GM04503 (cell line): ENCODE data around the gene PRDX2.
A peak's percentile ranks its signal among the peaks of the same experiment; 100 is the strongest.

Source experiments
- DNase-seq: peaks from one replicate; pipeline ENCODE4 v3.0.0-alpha.2; 2012; ENCODE audit warnings: low read depth

Gene PRDX2

DNA sequence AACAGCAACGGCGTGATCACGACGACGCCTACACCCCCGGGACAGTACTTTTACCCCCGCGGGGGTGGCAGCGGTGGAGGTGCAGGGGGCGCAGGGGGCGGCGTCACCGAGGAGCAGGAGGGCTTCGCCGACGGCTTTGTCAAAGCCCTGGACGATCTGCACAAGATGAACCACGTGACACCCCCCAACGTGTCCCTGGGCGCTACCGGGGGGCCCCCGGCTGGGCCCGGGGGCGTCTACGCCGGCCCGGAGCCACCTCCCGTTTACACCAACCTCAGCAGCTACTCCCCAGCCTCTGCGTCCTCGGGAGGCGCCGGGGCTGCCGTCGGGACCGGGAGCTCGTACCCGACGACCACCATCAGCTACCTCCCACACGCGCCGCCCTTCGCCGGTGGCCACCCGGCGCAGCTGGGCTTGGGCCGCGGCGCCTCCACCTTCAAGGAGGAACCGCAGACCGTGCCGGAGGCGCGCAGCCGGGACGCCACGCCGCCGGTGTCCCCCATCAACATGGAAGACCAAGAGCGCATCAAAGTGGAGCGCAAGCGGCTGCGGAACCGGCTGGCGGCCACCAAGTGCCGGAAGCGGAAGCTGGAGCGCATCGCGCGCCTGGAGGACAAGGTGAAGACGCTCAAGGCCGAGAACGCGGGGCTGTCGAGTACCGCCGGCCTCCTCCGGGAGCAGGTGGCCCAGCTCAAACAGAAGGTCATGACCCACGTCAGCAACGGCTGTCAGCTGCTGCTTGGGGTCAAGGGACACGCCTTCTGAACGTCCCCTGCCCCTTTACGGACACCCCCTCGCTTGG is 9.3 kb downstream of the PRDX2 start:
- DNase-seq = no peak

DNA sequence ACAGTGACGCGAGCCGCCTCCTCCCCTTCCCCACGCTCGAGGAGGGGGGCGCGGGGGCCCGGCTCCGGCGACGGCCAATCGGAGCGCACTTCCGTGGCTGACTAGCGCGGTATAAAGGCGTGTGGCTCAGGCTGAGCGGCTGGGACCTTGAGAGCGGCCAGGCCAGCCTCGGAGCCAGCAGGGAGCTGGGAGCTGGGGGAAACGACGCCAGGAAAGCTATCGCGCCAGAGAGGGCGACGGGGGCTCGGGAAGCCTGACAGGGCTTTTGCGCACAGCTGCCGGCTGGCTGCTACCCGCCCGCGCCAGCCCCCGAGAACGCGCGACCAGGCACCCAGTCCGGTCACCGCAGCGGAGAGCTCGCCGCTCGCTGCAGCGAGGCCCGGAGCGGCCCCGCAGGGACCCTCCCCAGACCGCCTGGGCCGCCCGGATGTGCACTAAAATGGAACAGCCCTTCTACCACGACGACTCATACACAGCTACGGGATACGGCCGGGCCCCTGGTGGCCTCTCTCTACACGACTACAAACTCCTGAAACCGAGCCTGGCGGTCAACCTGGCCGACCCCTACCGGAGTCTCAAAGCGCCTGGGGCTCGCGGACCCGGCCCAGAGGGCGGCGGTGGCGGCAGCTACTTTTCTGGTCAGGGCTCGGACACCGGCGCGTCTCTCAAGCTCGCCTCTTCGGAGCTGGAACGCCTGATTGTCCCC is 10.1 kb downstream of the PRDX2 start, which contains the start of gene JUNB:
TSS of gene JUNB (plus strand) at position 142 of the 706 bp plus-strand sequence. CDS start at position 428, 286 bp downstream.
- DNase-seq = peak; percentile 71

DNA sequence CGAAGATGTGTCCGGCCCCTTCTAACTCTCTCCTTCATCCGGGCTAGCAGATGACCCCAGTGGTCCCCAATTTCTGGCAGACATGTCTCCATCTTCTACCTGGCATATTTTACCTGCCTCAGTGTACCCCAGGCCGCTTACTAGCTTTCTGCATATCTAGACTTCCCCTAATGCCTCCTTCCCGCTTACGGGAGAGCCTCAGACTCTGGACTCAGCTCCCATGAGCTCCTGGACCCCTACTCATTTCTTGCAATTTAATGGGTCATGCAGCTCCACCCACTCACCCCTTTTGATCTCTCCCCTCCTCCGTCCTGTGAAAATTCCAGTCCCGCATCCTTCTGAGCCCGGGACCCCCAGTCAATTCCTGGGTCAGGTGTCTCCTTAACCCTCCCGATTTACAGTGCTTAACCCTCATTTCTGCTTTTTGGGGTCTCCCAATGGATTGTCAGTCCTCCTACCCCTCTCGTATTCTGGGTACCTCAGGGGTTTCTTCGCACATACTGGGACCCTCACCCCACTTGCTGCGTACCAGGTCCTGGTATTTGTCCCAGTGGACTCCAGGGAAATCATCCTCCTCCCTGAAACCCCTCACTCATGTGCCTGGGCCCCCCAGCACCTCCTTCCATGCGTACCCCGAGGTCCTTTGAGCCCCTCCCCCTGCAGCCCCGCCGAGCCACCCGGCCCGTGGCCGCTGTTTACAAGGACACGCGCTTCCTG is 10.8 kb downstream of the PRDX2 start:
- no peak for DNase-seq

DNA sequence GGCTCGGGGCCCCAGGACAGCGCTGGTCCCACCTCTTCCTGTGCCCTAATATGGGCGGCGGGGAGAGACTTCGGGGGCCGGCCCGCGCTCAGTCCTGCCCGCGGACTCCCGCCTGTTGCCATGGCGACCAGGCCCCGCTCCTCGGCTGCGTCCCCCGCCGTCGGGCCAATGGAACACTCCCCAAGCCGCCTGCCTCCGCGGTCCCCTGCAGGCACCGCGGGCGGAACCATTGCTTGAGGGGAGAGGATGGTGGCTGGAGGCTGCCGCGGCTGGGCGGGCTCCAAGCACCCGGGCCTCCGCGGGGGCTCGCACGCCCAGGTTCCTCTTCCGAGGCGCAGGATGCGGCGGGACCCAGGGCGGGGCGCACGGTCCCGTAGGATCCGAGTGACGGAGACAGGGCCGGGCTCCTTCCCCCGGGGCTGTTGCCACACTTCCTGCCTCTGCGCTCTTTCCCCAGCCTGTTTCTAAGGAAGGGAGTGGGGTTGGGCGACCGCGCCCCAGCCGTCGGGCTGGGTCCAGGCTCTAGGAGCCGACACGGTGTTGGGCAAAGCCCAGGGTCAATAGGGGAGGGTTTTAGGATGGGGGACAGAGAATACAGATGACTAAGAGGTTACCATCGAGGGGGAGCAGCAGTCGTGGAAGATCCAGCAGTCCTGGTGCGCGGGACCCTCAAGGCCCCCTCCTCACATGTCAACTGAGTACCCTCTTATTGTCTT is 11.5 kb downstream of the PRDX2 start:
- DNase-seq = peak; percentile 75

DNA sequence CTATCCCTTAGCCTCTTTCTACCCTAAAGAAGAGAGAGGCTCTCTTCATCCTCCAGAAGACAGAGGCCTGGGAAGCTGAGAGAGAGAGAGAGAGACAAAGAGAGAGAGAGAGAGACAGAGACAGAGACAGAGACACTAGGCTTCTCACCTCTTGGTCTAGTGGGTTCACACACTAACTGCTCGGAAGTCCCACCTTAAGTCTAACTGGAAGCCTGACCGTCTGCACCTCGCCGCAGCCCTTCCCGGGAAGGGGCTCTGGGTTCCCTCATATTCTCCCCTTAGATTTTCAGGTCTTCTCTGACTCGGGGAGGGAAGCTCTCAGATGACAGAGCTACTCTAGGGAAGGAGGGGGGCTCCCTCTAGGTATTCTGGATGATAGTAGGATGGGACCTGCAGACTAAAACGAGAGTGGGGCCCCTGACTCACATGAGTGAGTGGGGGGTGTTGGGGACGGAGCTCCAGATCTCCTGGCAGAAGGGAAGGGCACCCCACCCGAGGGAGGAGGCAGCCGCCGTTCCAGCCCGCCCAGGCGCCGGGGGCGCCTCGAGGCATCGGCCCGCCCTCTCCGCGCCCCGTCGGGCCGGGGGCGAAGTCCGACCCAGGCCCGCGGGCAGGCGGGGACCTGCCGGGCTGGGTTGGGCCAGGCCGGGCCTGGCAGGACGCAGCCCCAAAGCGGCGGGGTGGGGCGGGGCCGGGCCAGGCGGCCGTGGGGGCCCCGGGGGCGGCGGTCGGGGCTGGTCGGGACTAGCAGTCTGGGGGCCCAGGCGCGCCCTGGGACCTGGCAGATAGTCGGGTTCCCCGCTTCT is 12.3 kb downstream of the PRDX2 start:
- DNase-seq = no peak

DNA sequence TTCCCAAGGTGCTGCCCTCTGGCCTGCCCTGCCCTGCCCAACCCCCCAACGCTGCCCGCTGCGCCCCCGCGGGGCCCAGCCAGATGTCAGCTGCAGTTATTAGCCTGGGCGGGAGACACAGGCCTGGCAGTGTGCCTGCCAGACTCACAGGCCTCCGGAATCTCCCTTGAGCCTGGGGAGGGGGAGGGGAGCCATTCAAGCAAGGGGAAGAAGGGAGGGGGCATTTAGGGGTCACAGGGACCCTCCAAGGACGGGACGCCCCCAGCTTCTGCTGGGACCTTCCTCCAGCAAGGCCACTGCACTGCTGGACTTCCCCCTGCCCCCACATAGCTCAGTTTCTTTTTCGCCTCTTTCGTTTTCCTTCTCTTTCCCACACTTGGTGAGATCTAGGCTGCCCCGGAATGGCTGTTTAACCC is 12.9 kb downstream of the PRDX2 start:
- no peak for DNase-seq

DNA sequence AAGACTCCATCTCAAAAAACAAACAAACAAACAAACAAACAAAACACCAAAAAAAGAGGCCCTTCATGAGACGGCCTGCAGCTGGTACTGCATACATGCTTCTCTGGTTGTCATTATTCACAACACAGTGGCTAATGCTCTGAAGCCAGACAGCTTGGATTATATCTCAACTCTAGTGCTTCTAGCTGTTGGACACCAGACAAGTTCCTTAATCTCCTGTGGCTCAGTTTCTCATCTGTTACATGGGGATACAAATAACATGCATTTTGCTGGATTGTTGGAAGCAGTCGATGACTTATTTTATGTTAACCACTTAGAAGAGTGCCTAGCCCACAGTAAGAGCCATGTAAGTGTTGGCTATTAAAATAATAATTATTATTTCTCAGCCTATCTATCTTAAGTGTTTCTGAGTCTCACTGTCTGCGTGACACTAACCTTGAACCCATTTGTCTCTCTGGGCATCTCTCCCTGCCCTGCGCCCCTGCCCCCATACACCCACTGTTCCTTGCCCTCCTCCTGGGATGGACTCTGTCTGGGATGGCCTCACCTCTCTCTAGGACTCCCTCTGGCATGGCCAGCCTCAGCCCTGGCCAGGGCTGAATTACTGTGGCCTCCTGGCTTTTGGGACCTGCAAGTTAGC is 13.4 kb downstream of the PRDX2 start:
- DNase-seq = no peak

DNA sequence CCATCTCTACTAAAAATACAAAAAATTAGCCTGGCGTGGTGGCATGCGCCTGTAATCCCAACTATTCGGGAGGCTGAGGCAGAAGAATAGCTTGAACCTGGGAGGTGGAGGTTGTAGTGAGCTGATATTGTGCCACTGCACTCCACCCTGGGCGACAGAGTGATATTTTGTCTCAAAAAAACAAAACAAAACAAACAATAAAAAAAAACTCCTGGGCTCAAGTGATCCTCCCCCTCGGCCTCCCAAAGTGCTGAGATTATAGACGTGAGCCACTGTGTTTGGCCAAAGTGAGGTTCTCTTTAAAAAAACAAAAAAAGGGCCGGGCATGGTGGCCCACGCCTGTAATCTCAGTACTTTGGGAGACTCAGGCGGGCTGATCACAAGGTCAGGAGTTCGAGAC is 14.1 kb downstream of the PRDX2 start:
- DNase-seq = no peak

DNA sequence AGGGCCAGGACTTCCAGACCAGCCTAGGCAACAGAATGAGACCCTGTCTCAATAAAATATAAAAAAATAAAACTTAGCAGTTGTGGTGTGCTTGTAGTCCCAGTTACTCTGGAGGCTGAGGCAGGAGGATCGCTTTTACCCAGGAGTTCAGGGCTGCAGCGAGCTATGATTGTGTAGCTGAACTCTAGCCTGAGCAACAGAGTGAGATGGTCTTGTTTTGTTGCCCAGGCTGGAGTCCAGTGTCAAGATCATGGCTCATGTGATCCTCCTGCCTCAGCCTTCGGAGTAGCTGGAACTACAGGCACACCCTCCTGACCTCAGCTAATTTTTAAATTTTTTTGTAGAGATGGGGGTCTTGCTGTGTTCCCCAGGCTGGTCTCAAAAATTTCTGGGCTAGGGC is 14.6 kb downstream of the PRDX2 start:
- DNase-seq = no peak

DNA sequence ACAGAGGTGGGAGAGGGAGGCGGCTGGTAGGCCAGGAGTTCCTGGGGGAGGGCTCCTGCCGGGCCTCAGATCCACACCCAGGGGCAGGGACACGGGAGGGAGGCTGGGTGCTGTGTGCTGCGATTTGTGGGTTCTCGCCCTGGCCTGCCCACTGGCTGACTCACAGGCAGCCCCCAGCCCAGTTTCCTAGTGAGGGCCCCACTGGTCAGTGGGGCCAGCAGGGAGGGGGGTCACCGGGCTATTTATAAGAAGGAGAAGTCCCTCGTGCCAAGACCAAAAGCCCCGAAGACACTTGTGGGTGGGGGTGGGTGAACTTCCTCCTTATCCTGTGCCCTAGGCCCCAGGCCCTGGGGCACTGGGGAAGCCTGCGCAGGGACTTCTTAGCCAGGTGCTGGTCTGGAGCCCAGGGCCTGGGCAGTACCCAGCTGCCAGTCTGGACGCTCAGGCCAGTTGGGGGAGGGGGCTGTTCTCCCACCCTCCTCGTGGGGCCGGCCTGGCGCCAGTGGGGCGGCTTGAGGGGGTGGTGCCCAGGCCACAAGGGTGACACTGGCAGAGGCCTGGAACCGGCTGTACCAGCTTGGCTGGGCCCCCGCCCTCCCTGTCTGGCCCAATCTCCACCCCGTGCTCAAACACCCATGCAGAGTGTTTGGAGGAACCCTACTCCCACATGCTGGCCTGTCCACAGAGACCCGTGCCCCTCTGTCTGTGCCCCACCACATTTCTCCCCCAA is 15.3 kb downstream of the PRDX2 start:
- DNase-seq = no peak

DNA sequence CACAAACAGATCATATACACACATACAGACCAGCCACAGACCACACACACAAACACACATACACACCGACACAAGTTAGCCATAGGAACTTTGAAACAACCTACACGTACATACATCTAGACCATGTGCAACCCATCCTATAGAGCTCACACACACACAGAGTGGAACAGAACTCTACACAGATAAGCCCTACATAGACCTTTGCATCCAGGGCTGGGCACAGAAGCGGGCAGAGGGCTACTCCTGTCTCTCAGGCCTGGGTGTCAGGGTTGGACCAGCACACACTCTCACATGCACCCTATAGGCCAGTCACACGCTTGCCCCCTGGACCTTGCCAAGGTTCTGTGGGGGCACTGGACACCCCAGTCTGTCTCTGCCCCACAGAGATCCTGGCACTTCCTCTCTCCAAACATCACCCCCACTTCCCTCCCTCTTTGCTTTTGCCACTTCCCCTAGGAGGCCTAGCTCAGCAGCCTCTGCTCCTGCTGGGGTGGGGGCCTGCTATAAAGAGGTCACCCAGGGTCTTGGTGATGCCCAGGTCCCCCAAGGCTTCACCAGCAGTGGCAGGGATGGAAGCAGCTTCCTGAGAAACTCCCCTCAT is 16.1 kb downstream of the PRDX2 start:
- DNase-seq = no peak

DNA sequence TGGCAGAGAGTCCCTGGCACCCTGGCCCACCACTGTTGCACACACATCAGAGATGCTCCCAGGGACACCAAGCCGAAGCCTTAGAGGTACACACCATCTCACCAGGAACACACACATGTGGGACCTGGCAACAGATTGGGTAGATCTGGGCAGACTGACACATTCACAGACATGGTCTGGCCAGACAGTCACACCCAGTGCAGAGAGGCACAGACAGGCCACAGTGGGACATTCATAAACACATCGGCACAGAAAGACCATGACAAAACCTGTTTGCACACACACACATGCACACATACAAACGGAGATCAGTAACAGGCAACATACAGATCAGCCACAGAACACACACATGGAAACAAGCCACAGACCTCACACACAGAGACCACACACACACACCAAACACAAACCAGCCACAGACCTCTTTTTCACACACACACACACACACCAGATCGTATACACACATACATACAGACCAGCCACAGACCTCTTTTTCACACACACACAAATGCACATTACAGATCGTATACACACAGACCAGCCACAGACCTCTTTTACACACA is 16.6 kb downstream of the PRDX2 start:
- no peak for DNase-seq

DNA sequence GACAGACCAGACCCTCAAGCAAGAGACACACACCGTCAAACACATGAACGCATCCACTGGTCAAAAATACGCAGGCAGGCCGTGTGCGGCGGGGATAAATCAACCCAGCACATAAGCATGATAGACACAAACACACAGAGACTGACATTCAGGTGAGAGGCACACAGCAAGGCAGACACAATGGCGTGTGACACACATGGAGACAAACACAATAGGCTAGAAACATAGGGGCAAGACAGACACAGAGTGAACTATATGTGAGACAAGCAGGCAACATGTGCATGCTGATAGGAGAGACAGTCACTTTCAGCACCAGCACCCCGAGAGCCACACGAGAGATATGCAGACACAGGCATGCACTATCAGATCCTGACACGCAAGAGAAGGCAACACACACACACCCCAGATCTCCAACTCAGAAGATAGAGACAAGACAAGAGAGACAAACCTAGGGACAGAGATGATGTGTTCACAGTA is 17.2 kb downstream of the PRDX2 start:
- no peak for DNase-seq

DNA sequence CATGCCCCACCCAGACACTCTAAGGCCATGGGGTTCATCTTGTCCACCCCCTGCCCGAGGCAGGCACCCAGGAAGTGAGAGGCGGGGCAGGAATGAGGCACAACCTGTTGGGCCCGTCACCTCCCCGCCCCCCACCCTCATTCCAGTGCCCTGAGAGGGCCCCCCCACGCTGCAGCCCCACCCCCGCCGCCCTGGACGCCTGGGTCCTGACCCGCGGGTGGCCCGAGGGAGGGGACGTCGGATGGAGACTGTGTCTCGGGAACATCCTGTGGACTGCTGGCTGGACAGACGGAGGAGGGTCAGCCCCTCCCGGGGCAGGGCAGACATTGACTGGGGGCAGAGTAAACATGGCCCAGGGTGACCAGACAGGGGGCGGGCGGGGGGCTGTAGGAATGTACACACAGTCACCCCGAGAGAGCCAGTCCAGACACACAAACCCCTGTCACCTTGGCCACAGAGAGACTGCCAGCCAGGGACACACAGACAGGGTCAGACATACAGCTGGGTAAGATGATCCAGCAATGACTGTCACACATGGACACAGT is 17.7 kb downstream of the PRDX2 start:
- no peak for DNase-seq

DNA sequence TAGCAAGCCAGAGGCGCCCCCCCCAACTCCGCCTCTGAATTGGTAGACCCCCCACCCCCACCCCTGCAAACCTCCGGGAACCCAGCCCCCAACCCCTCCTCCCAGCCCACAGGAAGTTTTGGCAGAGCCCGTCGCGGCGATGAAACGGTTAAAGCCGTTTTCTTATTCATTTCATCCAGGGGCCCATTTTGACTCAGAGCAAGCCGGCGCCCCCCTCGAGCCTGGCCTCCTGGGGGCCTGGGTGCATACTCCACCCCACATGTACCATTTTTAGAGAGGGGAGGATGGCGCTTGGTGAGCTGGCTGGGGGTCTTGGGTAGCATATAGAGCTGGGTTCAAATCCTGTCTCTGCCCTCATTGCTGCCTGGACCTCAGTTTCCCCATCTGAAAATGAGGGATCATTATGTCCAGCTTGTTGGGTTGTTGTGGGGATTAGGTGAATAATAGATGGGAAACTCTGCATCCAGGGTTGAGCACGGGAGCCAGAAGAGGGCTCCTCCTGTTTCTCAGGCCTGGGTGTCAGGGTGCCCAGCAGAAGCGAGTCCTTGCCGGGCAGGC is 18.2 kb downstream of the PRDX2 start:
- DNase-seq = no peak

DNA sequence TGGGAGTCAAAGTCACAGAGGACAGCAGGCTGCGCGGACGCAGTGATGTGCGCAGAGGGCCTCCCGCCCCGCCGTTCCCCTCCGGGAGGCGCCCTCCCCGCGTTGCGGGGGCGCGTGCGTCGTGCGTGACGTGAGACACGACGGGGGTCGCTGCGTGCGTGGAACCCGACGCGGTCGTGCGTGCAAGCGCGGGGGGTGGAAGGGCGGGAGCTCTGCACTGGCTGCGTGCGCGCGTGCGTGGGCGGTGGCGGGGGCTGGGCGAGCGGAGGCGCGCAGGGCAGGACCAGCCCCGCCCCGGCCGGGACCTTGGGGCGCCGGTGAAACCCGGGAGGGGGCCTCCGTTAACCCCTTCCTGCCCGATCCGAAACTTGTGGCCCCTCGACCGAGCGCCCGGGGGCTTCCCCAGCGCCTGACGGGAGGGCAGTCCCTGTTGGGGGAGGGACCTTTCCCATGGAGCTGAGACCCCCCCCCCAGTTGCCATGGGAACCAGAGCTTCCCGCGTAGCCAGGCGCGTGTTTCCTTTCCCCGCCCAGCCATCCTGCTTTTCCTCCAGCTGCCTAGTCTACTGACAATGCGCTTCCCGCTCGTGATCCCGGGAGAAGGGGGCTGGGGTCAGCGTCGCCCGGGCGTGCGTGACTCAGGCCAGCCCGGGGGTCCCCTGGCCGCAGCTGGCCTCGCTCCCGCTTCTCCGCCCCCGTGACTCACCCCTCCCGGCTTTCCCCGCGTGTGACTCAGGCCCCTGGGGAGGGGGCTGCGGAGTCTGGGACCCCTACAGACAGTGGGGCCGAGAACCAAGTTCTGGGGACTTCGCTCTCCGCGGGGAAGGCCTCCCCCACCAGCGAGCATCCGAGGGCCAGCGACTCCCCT is 18.9 kb downstream of the PRDX2 start:
- DNase-seq = no peak

DNA sequence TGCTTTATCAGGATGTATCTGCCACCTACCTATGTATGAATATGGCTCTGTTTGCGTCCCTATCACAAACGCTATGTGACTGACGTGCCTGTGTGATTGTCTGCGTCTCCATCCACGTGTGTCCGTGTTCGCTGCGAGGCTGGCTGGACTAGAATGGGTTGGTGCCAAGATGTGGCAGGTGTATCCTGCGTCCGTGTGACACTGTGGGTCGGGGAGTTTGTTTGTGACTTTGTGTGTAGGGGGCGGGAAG is 19.5 kb downstream of the PRDX2 start:
- DNase-seq = no peak
